ENCODE measurements around the gene P4HA1.
"Not testable (repeated sequence)": the region's sequence is repeated elsewhere in the genome, so short reads cannot be mapped to it uniquely, and the experiment has no call there.

GRCh38 chr10:72989771-72990170 lies 106.9 kb downstream of the P4HA1 start:
- not testable (repeated sequence) for TF ChIP-seq CTCF, POLR2A (IDR thresholded peaks at IDR 0.05)

Measured in prostate gland (tissue), 2 donors.